ENCODE measurements around the gene ASRGL1.

ASRGL1 gene

GRCh38 chr11:62398011-62398994 lies 61.1 kb downstream of the ASRGL1 start:
- no peaks in the 10 kb centered on the region for H3K36me3 ChIP-seq
- H3K27ac ChIP-seq, result no peak overlapping the region
- H3K4me1 ChIP-seq (ENCODE audit: control insufficient read depth in 1 of 2, insufficient read depth in 1 of 2, low read depth in 1 of 2, low read length in 1 of 2), result peaks cover 5 to 14% of the 10 kb centered on the region in 2 experiments
- TF ChIP-seq CTCF (IDR thresholded peaks at IDR 0.05), result no peak
- no peaks in the 10 kb centered on the region for H3K27me3 ChIP-seq
- H3K9me3 ChIP-seq, result no peaks in the 10 kb centered on the region
- H3K4me3 ChIP-seq (ENCODE audit: low read depth in 1 of 2, low read length in 1 of 2), result no peak overlapping the region

- H3K4me3 ChIP-seq (ENCODE audit: low read depth in 1 of 2, low read length in 1 of 2), result no peak overlapping the region
- no peak for TF ChIP-seq CTCF (IDR thresholded peaks at IDR 0.05)
- no peaks in the 10 kb centered on the region for H3K36me3 ChIP-seq
- H3K4me1 ChIP-seq (ENCODE audit: control insufficient read depth in 1 of 2, insufficient read depth in 1 of 2, low read depth in 1 of 2, low read length in 1 of 2), result peaks cover 5 to 14% of the 10 kb centered on the region in 2 experiments
- no peaks in the 10 kb centered on the region for H3K27me3 ChIP-seq
- no peaks in the 10 kb centered on the region for H3K9me3 ChIP-seq
- H3K27ac ChIP-seq, result no peak overlapping the region
These were observed 62.1 kb downstream of the ASRGL1 start for GRCh38 chr11:62399172-62399877.

GRCh38 chr11:62399878-62400266 lies 62.6 kb downstream of the ASRGL1 start:
- Histone ChIP-seq H3K36me3 (no peaks in the 10 kb centered on the region), H3K4me3 (ENCODE audit: low read depth in 1 of 2, low read length in 1 of 2) (no peak overlapping the region), H3K27me3 (no peaks in the 10 kb centered on the region), H3K4me1 (ENCODE audit: control insufficient read depth in 1 of 2, insufficient read depth in 1 of 2, low read depth in 1 of 2, low read length in 1 of 2) (peaks cover 5 to 14% of the 10 kb centered on the region in 2 experiments), H3K27ac (no peak overlapping the region), H3K9me3 (no peaks in the 10 kb centered on the region)
- TF ChIP-seq CTCF (IDR thresholded peaks at IDR 0.05), result no peak

- Histone ChIP-seq H3K4me1 (ENCODE audit: control insufficient read depth in 1 of 2, insufficient read depth in 1 of 2, low read depth in 1 of 2, low read length in 1 of 2) (peaks cover 5 to 14% of the 10 kb centered on the region in 2 experiments), H3K9me3 (no peaks in the 10 kb centered on the region), H3K27ac (no peak overlapping the region), H3K4me3 (ENCODE audit: low read depth in 1 of 2, low read length in 1 of 2) (no peak overlapping the region), H3K36me3 (no peaks in the 10 kb centered on the region), H3K27me3 (no peaks in the 10 kb centered on the region)
- no peak for TF ChIP-seq CTCF (IDR thresholded peaks at IDR 0.05)
These were observed 63.0 kb downstream of the ASRGL1 start for GRCh38 chr11:62400281-62400680.

GRCh38 chr11:62400760-62401159 lies 63.5 kb downstream of the ASRGL1 start:
- Histone ChIP-seq H3K4me3 (ENCODE audit: low read depth in 1 of 2, low read length in 1 of 2) (no peak overlapping the region), H3K4me1 (ENCODE audit: control insufficient read depth in 1 of 2, insufficient read depth in 1 of 2, low read depth in 1 of 2, low read length in 1 of 2) (peaks cover 5 to 14% of the 10 kb centered on the region in 2 experiments), H3K27me3 (no peaks in the 10 kb centered on the region), H3K9me3 (no peaks in the 10 kb centered on the region), H3K36me3 (no peaks in the 10 kb centered on the region), H3K27ac (no peak overlapping the region)
- TF ChIP-seq CTCF (IDR thresholded peaks at IDR 0.05), result no peak
